IPS DF 4.7 (cell line): ENCODE data around the gene MIGA2.

Experiments
- DNase-seq: peaks from one replicate; pipeline ENCODE4 v3.0.0-alpha.2; 2013; ENCODE audit warnings: low spot score; ENCODE audit errors: extremely low read depth

The MIGA2 gene

GRCh38 chr9:129036923-129037766 lies 719 bp downstream of the MIGA2 start:
- DNase-seq: no peak

- DNase-seq: no peak
Measured at GRCh38 chr9:129037767-129038098, 1.3 kb downstream of the MIGA2 start.

GRCh38 chr9:129038109-129038852 lies 1.9 kb downstream of the MIGA2 start:
- DNase-seq: no peak

GRCh38 chr9:129040113-129040643 lies 3.8 kb downstream of the MIGA2 start:
- no peak for DNase-seq

- no peak for DNase-seq
Measured at GRCh38 chr9:129042016-129042415, 5.6 kb downstream of the MIGA2 start.

GRCh38 chr9:129052592-129052991 lies 16.2 kb downstream of the MIGA2 start:
- DNase-seq: no peak

GRCh38 chr9:129053020-129053419 lies 16.6 kb downstream of the MIGA2 start:
- DNase-seq: no peak

GRCh38 chr9:129054163-129054851 lies 17.9 kb downstream of the MIGA2 start:
- no peak for DNase-seq

GRCh38 chr9:129058965-129059795 lies 22.8 kb downstream of the MIGA2 start:
- DNase-seq: no peak

- no peak for DNase-seq
Measured at GRCh38 chr9:129059796-129060785, 23.7 kb downstream of the MIGA2 start.

- DNase-seq: no peak
Measured at GRCh38 chr9:129060991-129061390, 24.6 kb downstream of the MIGA2 start.

- DNase-seq: no peak
Measured at GRCh38 chr9:129063061-129063460, 26.6 kb downstream of the MIGA2 start.

GRCh38 chr9:129064499-129064908 lies 28.1 kb downstream of the MIGA2 start:
- DNase-seq: no peak

GRCh38 chr9:129068110-129068509 lies 31.7 kb downstream of the MIGA2 start:
- no peak for DNase-seq

- no peak for DNase-seq
Measured at GRCh38 chr9:129068990-129069861, 32.8 kb downstream of the MIGA2 start.

- no peak for DNase-seq
Measured at GRCh38 chr9:129069862-129070641, 33.6 kb downstream of the MIGA2 start.

- DNase-seq: no peak
Measured at GRCh38 chr9:129070696-129071525, 34.5 kb downstream of the MIGA2 start.
